HG03039 (cell line): Measurements from ENCODE around the gene DNASE2.
"Not testable (repeated sequence)": the region's sequence is repeated elsewhere in the genome, so short reads cannot be mapped to it uniquely, and the experiment has no call there.

Experiments
- ATAC-seq: cut with Tn5 transposase; IDR thresholded peaks from one replicate; pipeline ENCODE4 v1.9.1; 2021; ENCODE audit warnings: mild to moderate bottlenecking, moderate library complexity; ENCODE audit not compliant: unreplicated experiment

Gene DNASE2, protein sequence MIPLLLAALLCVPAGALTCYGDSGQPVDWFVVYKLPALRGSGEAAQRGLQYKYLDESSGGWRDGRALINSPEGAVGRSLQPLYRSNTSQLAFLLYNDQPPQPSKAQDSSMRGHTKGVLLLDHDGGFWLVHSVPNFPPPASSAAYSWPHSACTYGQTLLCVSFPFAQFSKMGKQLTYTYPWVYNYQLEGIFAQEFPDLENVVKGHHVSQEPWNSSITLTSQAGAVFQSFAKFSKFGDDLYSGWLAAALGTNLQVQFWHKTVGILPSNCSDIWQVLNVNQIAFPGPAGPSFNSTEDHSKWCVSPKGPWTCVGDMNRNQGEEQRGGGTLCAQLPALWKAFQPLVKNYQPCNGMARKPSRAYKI

DNA sequence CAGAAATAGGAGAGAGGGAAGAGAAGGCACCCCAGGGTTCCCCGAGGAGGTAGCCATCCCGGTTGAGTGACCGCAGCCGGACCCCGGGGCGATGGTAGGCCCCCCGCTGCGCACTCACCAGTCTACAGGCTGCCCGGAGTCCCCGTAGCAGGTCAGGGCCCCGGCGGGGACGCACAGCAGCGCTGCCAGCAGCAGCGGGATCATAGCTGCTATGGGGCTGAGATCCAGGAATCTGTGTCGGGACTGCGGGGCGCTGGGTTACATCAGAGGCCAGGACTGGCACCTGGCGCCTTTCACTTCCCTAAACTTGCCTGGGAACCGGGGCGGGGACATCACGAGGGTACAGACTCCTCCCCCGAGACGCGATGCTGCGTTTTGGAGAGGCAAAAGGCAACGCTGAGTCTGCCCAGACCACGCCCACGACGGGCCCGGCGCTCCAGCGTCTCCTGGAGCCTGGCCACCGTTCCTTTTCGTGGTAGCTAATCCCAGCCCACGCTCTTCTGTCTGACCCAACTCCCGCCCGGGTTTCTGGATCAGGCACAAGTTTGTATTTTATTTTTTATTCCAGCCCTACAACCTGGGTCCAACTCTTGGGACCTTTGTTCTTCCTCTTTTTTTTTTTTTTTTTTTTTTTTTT, at the start of gene DNASE2:
Gene DNASE2, minus strand, starts transcription at position 278 of the 637 bp plus-strand sequence. Its CDS starts 74 bp downstream, at position 204.
- ATAC-seq = peak; percentile 77

DNA sequence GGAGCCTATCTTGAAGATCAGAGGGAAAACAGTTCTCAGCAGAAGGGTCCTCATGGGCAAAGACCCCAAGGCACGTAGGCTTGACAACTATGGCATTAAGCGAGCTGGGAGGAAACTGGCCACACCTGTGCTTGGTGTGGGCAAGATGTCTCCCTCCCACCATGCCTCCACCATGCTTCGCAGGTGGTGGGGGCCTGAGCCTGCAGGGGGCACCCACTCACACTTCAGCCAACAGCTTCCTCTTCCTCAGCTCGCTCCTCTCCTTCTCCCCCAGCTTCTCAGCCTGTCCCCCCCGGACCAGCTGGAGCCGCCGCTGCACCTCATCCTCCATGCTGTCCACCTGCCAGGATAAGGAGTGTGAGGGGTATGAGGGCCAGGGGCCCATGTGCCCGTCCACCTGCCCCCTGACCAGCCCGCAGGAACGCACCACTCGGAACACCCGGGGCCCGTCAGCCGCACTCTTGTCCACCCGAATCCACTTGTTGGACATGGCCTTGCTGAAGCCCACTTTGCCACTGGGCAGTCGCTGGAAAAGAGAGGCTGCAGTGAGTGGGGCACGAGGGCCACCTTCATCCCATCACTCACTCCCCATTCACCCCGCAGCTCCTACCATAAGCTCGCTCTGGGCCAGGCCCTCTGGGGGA, 48.9 kb upstream of the DNASE2 start:
- no peak for ATAC-seq

DNA sequence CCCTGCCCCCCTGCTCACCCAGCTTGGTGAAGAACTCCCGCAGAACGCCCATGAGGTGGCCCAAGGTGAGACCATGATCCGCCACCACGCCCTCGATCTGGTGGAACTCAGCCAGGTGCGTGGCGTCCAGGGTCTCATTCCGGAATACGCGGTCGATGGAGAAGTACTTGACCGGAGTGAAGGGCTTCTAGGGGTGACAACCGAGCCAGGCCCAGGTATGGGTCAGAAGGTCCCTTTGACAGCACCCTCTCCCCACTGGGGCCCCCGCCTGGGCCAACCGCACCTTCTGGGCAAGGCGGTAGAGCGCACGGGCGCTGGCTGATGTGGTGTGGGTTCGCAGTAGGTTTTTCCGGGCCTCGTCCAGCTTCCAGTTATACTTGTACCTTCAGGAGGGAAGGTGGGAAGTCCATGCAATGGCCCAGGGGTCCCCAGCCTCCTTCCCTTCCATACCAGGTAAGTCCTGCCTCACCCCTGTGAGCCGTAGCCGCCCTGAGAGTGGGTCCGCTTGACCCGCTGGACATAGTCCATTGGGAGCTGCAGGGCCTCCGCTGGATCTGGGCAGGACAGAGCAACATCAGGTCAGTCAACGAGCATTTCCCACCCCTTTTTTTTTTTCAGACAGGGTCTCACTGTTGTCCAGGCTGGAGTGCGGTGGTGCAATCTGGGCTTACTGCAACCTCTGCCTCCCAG, 43.5 kb upstream of the DNASE2 start:
- ATAC-seq = no peak

DNA sequence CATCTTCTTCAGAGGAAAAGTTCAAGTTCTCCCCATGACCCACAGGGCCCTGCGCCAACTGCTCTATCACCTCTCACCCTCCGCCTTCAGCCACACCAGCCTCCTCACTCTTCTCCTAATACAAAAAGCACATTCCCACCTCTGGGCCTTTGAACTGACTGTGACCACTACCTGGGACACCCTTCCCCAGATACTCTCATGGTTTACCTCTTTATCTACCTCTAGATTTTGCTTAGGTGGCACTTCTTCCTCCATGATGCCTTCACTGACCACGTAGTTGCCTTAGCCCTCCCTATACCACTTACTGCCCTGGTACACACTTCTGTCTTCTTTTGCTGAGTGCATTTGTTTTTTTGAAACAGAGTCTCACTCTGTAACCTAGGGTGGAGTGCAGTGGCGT, 41.7 kb upstream of the DNASE2 start:
- no peak for ATAC-seq

DNA sequence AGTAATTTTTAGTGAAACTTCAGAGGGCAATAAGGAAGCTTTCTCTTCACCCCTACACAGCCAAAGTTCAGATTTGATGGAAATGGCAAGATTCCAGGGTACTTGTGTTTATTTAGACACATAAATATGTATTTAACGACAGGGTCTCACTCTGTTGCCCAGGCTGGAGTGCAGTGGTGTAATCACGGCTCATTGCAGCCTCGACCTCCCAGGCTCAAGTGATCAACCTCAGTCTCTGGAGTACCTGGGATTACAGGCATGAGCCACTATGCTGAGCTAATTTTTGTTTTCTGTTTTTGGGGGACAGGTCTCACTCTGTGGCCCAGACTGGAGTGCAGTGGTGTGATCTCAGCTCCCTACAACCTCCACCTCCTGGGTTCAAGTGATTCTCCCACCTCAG, 39.8 kb upstream of the DNASE2 start:
- no peak for ATAC-seq

DNA sequence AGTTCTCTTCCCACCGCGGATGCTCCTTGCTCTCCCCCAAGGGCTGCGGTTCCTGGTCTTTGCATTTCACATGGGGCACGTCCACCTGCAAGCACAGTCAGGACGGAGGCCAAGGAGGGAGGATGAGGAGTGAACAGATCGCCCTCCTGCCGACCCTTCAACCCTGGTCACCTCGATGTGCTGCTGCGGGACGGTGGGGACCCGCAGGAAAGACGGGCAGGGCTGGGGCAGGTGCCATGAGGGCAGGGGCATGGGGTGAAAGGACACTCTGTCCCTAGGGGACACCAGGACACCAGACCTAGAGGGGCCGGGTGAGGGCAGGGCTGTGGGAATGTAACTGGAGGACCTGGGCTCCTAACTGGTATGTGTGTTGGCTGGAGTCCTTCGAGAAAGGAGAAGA, 37.0 kb upstream of the DNASE2 start:
- ATAC-seq = no peak

DNA sequence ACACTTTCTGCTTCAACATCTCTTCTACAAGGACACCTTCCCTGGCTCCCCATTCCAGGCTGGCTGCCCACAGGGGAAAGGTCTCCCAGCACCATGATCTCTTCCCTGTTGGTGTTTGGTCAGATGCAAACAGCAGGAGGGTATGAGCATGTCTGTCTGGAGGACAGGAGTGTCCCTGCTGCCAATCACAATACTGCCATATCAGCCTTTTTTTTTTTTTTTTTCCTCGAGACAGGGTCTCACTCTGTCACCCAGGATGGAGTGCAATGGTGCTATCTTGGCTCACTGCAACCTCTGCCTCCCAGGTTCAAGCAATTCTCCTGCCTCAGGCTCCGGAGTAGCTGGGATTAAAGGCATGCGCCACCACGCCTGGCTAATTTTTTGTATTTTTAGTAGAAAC, 34.6 kb upstream of the DNASE2 start:
- not testable (repeated sequence) for ATAC-seq

DNA sequence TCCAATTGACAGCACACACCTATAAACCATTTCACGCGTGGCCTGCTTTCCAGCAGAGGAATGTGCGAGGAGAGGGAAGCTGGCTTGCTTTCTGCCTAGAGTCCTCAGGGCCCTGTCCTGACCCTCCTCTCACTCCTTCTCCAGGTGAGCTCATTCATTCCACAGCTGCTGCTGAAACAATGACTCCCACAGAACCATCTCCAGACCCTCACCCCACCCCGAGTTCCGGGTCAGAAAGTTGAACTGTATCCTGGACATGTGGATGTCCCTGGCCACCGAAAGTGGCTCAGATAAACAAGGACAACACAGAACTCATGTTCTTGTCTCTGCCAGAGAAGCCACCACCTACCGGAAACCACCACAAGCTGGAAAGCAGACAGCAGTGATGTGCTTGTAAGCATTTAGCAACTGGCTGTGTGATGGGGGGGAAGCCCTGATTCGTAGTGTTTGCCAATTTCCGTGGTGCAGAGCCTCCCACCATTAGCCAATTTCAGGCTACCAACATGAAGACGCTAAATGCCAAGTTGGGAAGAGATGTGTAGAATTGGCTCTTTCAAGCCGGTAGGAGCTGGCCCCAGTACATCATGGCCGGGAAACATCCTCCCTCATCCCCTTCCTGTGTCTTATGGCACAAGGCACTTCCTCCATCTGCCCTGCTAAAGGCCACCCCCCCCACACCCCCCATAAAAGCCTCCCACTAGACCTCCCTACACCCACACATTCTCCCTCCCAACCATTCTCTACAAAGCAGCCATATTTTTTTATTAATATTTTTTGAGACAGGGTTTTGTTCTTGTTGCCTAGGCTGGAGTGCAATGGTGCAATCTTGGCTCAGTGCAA, 32.8 kb upstream of the DNASE2 start:
- no peak for ATAC-seq

DNA sequence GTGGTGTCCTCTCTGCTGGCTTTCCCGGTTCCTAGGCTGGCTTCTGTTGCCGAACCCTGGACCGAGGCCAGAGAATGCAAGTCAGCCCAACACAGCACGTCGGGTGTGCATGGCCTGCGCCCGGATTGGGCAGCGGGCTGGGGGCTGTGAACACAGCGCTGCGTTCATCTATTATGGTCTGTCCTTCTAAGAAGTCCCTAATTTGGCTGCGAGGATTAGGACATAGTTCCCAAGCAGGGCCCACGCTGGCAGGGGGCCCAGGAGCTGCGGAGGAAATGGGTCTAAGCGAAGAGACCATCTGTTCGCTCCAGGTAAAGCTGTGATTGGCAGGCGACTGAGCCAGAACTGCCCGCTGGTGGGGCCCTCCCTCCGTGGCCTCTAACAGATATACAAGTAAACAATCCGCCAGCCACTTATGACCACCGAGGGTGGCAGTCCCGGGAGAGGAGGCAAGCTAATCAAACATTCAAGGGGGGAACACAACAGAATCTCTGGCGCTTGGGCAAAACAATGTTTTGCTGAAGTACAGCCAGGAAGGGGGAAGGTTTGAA, 31.8 kb upstream of the DNASE2 start:
- ATAC-seq = no peak

DNA sequence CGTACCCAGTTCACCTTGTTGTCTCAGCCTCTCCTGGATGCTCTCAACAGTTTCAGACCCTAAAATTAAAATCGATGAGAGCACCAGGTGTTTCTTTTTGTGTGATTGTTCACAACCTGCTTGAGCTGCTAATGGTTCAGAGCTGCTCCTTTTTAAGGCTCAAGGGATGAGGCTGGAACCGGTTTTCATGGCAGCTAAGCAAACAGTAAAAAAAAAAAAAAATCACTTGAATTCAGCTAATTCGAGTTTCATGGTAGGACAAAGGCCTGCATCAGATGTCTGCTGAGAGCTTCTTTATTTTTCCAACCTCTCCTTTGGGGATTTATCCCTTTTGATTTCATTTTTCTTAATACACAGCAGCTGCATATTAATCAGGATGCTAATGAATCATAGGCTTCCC, 31.3 kb upstream of the DNASE2 start:
- no peak for ATAC-seq

DNA sequence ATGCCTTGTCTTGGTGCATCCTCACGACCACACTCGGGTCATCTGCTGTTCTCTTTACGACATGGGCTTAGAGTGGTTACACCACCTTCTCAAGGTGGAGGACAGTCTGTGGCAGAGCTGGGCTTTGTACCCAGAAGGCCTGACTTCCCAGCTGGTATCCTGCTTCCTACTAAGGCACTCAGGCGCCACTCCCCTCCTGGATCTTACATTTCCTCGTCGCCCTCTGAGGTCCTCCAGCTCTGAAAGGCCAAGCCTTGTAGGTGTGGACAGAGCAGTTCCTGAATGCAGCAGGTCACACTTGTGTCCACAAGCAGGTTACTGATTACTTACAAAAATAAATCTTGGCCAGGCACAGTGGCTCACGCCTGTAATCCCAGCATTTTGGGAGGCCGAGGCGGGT, 25.9 kb upstream of the DNASE2 start:
- no peak for ATAC-seq

DNA sequence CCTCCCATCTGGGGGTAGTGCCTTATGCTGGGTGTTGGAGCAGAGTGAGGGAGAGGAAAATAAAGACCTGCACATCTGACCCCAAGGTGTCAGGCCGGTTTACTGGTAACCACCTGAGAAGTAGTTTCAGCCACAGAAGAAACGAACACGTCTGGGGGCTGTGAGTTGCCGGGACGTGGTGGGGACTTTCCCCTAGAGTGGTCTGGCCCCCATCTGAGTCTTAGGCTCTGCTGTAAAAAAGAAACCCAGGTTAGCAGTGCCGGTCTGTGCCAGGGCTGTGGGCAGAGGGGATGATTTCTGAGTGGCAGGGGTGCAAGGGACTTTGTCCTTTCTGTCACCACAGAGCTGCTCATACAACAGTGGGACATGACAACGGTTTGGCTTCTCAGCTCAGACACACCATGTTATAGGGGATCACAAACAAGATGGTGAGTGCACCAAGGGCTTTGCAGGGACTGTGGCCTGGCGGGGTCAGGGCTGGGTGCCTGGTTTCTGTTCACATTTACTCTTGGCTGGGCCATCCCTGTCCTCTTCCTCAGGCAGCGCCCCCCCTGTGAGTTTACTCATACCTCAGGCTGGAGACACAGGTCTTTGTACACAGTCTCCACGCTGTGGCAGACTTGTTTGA, 18.8 kb upstream of the DNASE2 start:
- ATAC-seq = peak; percentile 71

DNA sequence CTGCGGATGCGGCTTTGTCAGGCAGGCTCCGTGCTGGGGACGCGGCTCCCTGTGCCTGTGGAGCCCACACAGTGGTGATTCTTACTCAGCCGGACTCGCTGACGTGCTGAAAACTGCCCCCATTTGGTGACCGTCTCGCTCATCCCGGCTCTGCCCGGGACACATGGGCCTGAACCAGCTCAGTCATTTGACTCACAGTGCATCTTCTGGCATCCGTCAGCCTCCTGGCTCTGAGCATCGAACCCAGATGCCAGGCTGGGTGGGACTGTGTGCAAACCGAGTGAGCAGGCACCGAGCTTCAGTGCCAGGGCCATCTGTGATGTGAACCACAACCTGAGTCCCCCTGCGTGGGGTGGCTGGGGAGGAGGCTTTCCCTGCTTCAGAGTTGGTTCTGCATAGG, 15.2 kb upstream of the DNASE2 start:
- no peak for ATAC-seq

DNA sequence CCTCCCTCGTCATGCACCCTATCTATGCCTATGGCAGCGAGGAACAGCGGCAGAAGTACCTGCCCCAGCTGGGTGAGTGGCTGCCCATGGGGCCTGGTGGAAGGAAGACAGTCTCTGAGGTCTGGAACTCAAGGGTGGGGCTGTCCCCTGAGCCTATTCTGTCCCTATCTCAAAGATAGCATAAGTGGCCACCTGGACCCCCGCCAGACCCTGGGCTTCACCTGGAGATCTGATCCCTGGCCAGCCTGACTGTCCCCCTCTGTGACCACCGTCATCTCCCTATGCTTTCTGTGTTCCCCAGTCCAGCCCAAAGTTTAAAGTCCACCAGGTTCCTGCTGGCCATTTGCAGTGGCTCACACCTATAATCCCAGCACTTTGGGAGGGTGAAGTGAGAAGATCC, 12.3 kb upstream of the DNASE2 start:
- no peak for ATAC-seq

DNA sequence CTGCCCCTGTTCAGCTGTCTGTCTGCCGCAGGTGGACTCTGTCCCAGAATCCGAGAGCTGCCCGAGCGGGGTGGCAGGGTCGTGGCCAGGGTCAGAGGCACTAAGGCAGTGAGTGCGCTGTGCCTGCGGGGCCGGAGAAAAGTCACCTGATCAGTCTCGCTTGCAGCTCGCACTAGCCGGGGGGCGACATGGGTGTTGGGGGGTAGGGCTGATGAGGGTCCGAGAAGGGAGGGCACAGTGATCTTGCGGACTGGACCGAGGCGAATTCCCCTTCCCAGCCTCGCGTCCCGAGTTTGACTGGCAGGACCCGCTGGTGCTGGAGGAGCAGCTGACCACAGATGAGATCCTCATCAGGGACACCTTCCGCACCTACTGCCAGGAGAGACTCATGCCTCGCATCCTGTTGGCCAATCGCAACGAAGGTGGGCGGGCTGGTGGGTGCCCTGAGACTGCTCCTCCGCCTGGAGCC, 10.3 kb upstream of the DNASE2 start:
- ATAC-seq = no peak

DNA sequence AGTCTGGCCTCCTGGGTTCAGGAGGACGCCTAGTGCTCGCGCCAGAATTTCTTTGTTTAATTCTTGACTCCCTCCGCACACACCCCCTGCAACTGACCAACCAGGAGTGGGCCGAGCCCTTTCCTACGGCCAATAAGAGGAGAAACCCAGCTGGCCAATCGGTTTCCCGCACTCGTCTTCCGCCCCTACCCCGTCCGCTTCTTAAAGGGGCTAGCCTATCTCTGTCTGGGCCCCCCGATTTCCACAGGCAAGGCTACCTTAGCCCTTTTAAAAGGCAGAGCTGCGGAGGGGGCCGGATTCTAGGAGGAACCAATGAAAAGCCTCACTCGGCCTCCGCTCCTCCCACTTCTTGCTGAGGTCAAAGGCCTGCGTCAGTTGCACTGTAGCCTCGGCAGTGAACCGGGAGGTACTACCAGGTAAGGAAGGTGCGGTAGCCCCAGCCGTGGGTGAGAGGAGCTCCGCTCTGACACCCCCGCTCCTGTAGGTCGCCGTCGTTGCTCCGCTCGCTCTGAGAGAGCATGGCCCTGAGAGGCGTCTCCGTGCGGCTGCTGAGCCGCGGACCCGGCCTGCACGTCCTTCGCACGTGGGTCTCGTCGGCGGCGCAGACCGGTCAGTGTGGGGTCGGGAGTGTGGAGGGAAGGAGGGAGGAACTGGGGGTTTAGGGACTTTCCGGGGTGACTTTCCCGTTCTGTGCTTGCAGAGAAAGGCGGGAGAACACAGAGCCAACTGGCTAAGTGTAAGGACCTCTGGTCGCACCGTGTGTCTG, 9.7 kb upstream of the DNASE2 start, which contains the start of gene GCDH:
Gene GCDH, plus strand, starts transcription at position 374 of the 766 bp plus-strand sequence. Its CDS starts 145 bp downstream, at position 519.
- peak; percentile 86 for ATAC-seq

DNA sequence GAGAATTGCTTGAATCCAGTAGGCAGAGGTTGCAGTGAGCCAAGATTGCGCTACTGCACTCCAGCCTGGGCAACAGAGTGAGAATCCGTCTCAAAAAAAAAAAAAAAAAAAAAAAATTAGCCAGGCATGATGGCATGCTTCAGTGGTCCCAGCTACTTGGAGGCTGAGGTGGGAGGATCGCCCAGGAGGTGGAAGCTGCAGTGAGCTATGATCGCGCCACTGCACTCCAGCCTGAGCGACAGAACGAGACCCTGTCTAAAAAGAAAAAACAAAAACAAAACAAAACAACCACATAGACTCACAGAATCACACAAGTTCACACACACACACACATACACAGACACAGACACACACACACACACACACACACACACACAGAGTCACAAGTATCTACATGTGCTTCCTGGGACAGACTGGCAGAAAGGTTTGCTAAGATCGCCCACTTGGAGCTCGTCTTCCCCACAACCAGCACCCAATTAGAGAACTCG, 9.1 kb upstream of the DNASE2 start:
- ATAC-seq = not testable (repeated sequence)

DNA sequence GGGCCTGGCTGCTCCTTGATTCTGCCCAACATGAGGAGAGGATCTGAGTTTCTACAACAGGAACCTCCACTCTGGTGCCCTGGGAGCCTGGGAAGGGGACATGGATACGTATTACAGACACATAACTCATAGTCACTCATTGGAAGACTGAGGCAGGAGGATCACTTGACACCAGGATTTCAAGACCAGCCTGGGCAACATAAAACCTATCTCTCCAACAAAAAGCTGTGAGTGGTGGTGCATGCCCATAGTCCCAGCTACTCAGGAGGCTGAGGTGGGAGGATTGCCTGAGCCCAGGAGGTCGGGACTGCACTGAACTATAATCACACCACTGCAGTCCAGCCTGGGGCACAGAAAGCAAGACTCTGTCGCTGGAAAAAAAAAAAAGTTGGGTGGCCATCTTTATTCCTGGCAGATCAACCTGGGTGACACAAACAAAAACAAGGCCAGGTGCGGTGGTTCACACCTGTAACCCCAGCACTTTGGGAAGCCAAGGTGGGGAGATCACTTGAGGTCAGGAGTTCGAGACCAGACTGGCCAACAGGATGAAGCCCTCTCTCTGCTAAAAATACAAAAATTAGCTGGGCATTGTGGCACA, 6.9 kb upstream of the DNASE2 start:
- no peak for ATAC-seq
